ENCODE measurements around the gene PPFIA4. TPM values are rescaled to one million over a fixed set of nuclear protein-coding genes. Genes with fewer than 3 reads are reported as not detected.

PPFIA4 gene
- total RNA-seq, 6 experiments from 2014 or later = 0.37 to 1.3 (median 0.58) TPM

- Mint-ChIP-seq H3K4me3 (no peak overlapping the region), H3K4me1 (ENCODE audit: low read depth) (no peaks in the 10 kb centered on the region; the same call in 1 of the 2 replicates), H3K9me3 (peaks cover 5% of the 10 kb centered on the region), H3K27me3 (ENCODE audit: insufficient read depth) (peaks cover 35% of the 10 kb centered on the region), H3K27ac (no peak overlapping the region), H3K36me3 (ENCODE audit: low read depth) (peaks cover 5% of the 10 kb centered on the region; the same call in 1 of the 2 replicates)
- TF ChIP-seq, protein P1, sequence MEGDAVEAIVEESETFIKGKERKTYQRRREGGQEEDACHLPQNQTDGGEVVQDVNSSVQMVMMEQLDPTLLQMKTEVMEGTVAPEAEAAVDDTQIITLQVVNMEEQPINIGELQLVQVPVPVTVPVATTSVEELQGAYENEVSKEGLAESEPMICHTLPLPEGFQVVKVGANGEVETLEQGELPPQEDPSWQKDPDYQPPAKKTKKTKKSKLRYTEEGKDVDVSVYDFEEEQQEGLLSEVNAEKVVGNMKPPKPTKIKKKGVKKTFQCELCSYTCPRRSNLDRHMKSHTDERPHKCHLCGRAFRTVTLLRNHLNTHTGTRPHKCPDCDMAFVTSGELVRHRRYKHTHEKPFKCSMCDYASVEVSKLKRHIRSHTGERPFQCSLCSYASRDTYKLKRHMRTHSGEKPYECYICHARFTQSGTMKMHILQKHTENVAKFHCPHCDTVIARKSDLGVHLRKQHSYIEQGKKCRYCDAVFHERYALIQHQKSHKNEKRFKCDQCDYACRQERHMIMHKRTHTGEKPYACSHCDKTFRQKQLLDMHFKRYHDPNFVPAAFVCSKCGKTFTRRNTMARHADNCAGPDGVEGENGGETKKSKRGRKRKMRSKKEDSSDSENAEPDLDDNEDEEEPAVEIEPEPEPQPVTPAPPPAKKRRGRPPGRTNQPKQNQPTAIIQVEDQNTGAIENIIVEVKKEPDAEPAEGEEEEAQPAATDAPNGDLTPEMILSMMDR (IDR thresholded peaks at IDR 0.05) = no peak
- DNase-seq = no peak
Measured at GRCh38 chr1:203089651-203090045, 63.4 kb downstream of the PPFIA4 start.

DNA sequence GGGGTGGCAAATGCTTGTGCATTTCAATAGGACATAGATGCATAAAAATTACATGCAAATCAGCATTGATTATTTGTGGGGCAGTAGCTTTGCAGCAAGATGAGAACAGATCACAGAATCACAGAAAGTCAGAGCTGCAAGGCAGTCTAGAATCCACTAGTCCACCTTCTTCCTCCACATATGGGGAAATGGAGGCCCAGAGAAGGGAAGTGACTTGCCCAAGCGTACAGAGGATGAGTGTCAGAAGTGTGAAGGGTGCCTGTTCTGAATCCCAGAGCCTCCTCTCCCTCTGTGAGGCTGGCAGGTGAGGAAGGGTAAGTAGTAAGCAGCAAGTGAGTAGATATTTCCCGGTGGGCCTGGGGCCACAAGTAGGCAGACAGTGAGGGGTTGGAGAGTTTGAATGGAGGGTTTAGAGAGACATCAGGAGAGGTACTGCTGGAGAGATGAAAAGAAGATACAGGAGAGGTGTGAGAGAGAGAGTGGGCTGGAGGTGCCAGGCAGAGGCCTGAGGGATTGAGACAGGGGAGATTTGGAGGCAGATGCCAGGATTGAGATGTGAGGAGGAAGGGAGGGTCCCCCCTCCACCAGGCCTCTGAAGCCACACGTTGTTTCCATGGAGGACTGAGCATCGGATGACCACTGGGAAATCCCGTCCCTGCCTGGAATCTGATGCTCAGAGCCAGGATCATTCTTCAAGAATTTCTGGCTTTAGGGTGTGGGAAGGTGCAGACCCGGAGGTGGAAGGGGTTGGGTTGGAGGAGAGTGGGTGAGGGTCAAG lies 64.3 kb downstream of the PPFIA4 start:
- no peak for DNase-seq
- Mint-ChIP-seq H3K36me3 (ENCODE audit: low read depth) (peaks cover 13% of the 10 kb centered on the region; the same call in 1 of the 2 replicates), H3K27ac (no peak overlapping the region), H3K27me3 (ENCODE audit: insufficient read depth) (peaks cover 35% of the 10 kb centered on the region), H3K4me3 (no peak overlapping the region), H3K9me3 (peaks cover 15% of the 10 kb centered on the region), H3K4me1 (ENCODE audit: low read depth) (no peaks in the 10 kb centered on the region; the same call in 1 of the 2 replicates)
- TF ChIP-seq, protein P1 (IDR thresholded peaks at IDR 0.05) = no peak

GRCh38 chr1:203091199-203091477 lies 64.8 kb downstream of the PPFIA4 start:
- no peak overlapping the region for H3K27ac Mint-ChIP-seq

DNA sequence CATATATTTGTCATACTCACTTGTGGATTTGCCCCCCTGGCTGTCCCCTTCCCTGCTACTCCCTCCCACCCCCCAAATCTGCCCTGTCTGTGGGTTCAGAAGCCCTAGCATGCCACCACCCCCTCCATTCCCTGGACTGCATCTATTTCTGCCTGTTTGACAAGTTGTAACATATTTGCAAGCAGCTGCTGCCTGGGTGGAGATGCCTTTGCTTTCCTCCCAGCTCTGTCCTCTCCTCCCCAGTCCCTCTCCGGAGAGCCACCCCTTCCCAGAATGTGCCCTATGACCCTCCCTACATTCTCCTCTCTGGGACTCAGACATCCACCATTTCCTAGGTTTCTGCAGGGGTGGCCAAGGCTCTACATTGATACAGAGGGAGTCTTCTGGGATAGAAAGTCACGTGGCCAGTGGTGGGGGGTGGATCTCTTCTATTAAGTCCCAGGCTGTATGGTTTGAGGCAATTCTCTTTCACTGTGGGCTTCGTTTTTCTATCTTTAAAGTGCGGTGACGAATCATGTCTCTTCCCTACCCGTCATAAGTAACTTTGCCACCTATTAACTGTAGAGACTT lies 65.6 kb downstream of the PPFIA4 start:
- H3K9me3 Mint-ChIP-seq = peaks cover 16% of the 10 kb centered on the region
- H3K36me3 Mint-ChIP-seq (ENCODE audit: low read depth) = peaks cover 13% of the 10 kb centered on the region; the same call in 1 of the 2 replicates
- TF ChIP-seq, protein P1 (IDR thresholded peaks at IDR 0.05) = no peak
- DNase-seq = no peak
- H3K4me1 Mint-ChIP-seq (ENCODE audit: low read depth) = no peaks in the 10 kb centered on the region; the same call in 1 of the 2 replicates
- H3K4me3 Mint-ChIP-seq = no peak overlapping the region
- peaks cover 34% of the 10 kb centered on the region for H3K27me3 Mint-ChIP-seq (ENCODE audit: insufficient read depth)
- no peak overlapping the region for H3K27ac Mint-ChIP-seq

More at GRCh38 chr1:203091199-203091477, 64.8 kb downstream of the PPFIA4 start:
- DNase-seq = no peak
- peaks cover 16% of the 10 kb centered on the region for H3K9me3 Mint-ChIP-seq
- no peaks in the 10 kb centered on the region; the same call in 1 of the 2 replicates for H3K4me1 Mint-ChIP-seq (ENCODE audit: low read depth)
- no peak overlapping the region for H3K4me3 Mint-ChIP-seq
- H3K27me3 Mint-ChIP-seq (ENCODE audit: insufficient read depth) = peaks cover 35% of the 10 kb centered on the region
- peaks cover 13% of the 10 kb centered on the region; the same call in 1 of the 2 replicates for H3K36me3 Mint-ChIP-seq (ENCODE audit: low read depth)
- TF ChIP-seq, protein P1 (IDR thresholded peaks at IDR 0.05) = no peak

DNA sequence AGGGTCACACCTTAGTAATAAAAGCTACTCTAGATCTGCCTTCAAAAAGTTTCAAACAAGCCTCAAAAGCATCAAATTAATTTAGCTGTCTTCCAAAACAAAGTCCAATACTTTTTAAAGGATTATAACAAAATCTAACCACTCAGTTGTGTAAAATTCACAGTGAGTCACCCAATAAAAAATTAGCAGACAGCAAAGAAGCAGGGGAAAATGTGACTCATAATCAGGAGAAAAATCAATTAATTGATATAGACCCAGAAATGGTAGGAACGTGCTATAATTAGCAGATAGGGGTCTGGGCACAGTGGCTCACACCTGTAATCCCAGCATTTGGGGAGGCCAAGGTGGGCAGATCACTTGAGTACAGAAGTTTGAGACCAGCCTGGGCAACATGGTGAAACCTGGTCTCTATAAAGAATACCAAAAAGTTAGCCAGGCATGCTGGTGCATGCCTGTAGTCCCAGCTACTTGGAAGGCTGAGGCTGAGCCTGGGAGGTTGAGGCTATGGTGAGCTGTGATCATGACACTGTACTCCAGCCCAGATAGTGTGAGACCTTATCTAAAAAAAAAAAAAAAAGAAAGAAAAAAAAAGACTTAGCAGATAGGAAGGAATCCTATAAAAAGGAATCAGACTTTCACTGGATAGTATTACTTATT lies 67.6 kb downstream of the PPFIA4 start:
- Mint-ChIP-seq H3K4me3 (no peak overlapping the region), H3K36me3 (ENCODE audit: low read depth) (peaks cover 13% of the 10 kb centered on the region; the same call in 1 of the 2 replicates), H3K27ac (no peak overlapping the region), H3K27me3 (ENCODE audit: insufficient read depth) (peaks cover 45% of the 10 kb centered on the region), H3K4me1 (ENCODE audit: low read depth) (no peaks in the 10 kb centered on the region; the same call in 1 of the 2 replicates), H3K9me3 (peaks cover 16% of the 10 kb centered on the region)
- TF ChIP-seq, protein P1 (IDR thresholded peaks at IDR 0.05) = no peak
- DNase-seq = no peak

Data from HFFc6 (cell line).